ENCODE results near the gene TUT7.
"Not testable (repeated sequence)": the region's sequence is repeated elsewhere in the genome, so short reads cannot be mapped to it uniquely, and the experiment has no call there.

TUT7 gene

DNA sequence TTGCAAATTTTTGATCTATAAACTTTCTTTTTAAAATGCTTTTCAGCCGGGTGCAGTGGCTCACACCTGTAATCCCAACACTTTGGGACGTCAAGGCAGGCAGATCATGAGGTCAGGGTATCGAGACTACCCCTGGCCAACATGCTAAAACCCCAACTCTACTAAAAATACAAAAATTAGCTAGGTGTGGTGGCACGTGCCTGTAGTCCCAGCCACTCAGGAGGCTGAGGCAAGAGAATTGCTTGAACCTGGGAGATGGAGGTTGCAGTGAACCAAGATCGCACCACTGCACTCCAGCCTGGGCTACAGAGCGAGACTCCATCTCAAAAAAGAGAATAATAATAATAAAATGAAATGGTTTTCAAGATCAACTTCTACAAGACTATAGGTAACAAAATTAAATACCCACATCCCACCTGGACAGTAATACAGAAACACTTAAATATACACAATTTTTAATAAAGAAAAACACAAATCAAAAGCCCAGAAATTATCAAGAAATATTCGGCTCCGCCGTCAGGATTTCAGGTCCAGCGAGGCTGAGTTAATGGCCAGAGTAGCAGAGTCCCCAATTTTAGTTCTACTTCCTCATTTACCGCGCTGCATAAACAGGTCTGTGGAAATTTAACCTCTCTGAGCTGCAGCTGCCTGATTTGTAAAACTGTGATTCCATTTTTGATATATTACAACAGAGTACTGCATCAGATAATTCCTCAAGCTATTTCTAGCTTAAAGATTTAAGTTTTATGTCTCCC lies 4.0 kb downstream of the TUT7 start:
- DNase-seq (ENCODE audit: low spot score) = no peak

GRCh38 chr9:86349271-86349670 lies 4.9 kb downstream of the TUT7 start:
- DNase-seq (ENCODE audit: low spot score) = no peak

GRCh38 chr9:86347991-86348390 lies 6.2 kb downstream of the TUT7 start:
- DNase-seq (ENCODE audit: low spot score) = no peak

GRCh38 chr9:86344818-86345217 lies 9.4 kb downstream of the TUT7 start:
- DNase-seq (ENCODE audit: low spot score) = no peak

DNA sequence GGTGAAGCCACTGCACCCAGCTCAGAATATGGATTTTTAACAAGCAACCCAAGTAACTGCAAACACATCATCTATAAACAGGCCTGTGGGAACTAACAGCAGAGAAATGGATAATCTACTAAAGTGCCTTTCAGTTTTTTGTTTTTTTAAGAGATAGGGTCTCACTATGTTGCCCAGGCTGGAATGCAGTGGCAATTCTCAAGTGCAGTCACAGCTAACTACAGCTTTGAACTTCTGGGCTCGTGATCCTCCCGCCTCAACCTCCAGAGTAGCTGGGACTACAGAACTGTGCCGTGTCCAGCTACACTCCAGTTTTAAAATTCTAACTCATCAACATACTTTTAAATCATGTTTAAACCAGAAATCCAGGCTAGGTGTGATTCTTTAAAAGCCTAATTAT lies 11.9 kb downstream of the TUT7 start:
- no peak for DNase-seq (ENCODE audit: low spot score)

DNA sequence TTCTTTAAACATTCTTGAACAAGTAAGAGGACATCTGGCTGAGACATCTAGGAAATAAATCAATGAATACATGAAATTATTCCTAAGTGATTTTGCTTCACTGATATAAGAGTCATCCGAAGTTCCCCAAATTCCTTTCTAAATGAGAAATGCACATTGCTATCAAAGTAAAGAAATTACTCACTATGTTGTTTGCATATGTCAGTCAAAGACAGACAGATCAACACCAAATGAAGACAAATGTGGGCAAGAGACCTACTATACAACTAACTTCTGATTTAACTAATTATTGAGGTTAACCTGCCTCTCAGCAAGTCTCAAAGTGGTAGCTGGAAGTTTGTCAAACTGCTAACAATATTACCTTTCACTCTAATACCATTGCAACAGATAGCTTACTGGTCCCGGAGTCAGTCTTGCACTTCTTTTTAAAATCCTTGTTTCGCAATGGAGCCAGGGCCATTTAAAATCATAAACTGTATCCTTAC lies 13.2 kb downstream of the TUT7 start:
- DNase-seq (ENCODE audit: low spot score) = no peak

- no peak for DNase-seq (ENCODE audit: low spot score)
Observed at GRCh38 chr9:86340356-86341006, 13.7 kb downstream of the TUT7 start.

GRCh38 chr9:86337469-86338108 lies 16.6 kb downstream of the TUT7 start:
- peak; percentile 41 for DNase-seq (ENCODE audit: low spot score)

GRCh38 chr9:86336058-86336457 lies 18.2 kb downstream of the TUT7 start:
- no peak for DNase-seq (ENCODE audit: low spot score)

DNA sequence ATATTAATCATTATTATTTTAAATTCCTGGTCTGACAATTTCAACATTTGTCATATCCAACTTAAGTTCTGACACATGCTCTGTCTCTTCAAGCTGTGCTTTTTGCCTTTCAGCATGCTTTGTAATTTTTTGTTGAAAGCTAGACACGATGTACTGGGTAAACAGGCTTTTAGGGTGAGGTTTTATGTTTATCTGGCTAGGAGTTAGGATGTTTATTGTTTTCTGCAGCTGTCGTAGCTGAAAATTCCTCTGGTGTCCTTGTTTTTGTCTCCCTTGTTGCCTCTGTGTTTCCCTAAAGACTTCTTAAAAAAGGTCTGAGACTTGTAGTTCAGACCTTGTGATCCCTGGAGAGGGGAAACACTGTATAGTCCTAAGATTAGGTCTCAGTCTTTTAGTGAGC lies 20.6 kb downstream of the TUT7 start:
- no peak for DNase-seq (ENCODE audit: low spot score)

- DNase-seq (ENCODE audit: low spot score) = no peak
Observed at GRCh38 chr9:86330186-86330585, 24.0 kb downstream of the TUT7 start.

DNA sequence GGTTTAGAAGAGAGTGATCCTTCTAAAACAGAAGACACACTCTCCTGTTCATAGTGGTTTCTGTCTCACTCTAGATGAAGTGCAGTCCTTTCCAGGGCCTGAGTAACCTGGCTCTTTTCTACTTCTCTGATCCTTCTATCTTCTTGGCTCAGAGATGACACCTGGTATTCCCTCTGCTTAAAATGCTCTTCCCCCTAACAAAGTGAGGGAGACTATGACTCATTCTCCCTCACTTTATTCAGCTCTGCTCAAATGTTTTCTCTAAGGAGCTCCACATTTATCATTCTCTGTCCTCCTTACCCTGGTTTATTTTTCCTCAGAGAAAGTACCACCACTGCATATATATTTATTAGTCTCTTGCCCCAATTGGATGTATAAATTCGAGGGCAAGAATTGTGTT lies 24.6 kb downstream of the TUT7 start:
- no peak for DNase-seq (ENCODE audit: low spot score)

GRCh38 chr9:86328156-86328555 lies 26.1 kb downstream of the TUT7 start:
- no peak for DNase-seq (ENCODE audit: low spot score)

DNA sequence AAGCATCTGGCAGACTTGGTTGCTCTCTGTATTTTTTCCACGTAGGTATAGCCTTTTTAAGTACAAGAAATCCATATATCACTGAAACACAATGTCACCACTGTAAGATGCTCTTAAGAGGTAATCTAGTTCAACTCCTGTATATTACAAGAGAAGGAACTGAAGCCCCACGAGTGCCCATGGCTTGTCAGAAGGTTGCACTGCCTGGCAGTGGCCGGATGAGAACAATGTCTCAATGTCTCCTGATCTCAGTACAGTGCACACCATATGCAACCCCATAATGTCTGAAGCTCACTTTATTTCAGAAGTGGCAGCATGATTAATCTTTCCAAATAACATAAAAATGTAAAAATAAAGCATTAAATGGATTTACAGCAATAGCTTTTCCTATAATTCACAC lies 27.7 kb downstream of the TUT7 start:
- DNase-seq (ENCODE audit: low spot score) = no peak

DNA sequence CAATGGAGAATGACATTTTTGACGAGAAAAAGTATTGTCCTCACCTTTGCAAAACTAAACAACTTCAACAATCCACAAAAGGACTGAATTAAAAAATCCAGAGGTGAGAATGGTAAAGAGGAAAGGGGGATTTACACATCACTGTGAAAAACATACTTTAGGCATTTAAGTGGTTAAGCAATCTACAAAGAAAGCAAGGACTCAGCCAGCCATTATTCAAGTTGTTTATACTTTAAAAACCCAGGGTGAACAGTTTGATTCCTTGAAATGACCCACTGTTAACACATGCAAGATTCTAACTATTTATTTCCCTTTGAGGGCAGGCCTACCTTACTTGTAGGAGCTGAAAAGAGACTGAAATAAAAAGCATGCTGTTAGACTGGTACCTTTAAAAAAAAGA lies 29.3 kb downstream of the TUT7 start:
- DNase-seq (ENCODE audit: low spot score) = no peak

DNA sequence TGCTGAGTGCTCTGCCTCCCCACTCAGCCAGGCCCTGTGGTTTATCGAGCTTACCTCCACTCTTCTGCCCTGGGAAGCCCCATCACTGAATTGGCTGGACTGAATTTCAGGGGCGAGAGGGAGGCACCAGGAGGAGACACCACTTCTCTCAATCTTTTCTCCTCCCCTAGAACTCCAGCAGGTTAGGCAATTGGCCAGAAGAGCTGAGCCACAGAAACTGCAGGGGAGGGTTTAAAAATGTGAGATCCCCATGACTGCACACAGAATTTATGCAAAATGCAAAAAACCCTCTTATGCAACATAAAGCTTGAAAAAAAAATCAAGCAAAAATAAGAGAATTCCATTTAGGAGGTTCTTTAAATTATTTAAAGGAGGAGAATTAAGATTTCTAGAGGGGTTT lies 29.9 kb downstream of the TUT7 start:
- no peak for DNase-seq (ENCODE audit: low spot score)

DNA sequence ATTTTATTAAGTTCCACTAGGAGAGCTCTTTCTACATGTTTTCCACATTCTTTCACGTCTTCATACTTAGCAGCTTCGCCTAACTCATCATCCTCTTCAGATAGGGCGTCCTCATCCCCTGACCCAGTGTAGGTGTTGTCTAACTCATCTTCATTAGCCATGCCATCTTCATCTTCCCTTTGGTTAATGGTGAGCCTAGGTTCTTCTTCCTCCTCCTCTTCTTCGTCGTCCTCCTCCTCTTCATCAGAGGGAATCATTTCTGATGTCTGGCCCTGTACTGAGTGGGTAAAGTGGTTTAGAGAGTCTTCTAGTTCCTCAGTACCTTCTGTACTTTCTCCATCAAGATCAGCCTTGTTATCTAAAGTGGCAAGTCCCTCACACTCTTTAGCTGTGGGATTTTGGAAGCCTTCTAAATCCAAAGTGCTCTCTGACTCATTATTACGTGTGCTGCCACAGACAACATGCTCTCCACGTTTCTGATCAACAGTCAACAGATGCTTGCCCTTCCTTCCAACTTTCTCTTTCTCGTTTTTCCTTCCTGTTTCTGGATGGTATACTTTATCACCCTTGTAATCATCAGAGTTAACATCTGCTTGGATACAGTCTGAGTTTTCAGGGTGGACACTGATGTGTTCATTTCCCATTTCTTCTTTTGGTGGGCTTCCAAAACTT lies 31.1 kb downstream of the TUT7 start:
- DNase-seq (ENCODE audit: low spot score) = no peak

- no peak for DNase-seq (ENCODE audit: low spot score)
Observed at GRCh38 chr9:86321373-86321772, 32.8 kb downstream of the TUT7 start.

DNA sequence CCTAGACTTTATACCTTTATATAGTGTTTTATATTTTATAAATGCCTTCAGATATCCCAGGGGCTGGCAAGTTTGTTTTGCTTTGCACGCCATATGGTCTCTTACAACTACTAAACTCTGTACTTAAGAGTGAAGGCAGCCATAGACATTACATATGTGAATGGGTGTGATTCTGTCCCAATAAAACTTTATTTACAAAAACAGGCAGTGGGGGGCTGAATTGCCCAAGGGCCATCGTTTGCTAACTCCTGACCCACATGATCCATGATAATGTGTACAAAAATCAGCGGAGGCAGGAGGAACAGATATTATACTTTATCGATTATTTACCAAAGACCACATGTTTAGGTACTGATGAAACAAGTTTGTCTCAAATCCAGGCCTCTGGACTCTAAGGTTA lies 36.0 kb downstream of the TUT7 start:
- no peak for DNase-seq (ENCODE audit: low spot score)

DNA sequence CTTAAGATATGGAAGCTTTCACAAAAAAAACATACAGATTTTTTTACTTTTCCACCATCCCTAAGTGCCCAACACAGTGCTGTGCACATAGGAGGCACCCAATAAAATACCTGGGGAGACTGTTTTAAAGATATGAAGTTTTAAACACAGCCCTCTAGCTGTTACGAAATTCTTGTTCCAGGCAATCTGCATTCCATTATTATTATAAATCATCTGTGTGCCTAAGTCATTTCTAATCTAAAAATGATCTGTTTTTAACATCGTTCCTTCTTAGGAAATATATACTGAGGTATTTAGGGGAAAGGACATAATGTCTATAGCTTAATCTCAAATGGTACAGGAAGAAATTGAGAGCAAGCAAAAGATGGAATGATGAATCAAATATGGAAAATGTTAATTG lies 39.1 kb downstream of the TUT7 start:
- no peak for DNase-seq (ENCODE audit: low spot score)

DNA sequence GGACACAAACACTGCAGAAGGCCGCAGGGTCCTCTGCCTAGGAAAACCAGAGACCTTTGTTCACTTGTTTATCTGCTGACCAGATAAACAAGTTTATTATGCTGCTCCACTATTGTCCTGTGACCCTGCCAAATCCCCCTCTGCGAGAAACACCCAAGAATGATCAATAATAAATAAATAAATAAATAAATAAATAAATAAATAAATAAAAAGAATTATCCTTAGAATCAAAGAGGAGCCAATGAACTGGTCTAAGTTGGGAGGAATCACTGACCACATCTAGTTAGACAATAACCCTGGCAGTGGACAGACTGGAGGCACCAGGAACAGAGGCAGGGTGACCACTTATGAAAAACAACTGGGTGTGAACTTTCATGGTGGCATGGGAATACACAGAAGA lies 41.3 kb downstream of the TUT7 start:
- DNase-seq (ENCODE audit: low spot score) = not testable (repeated sequence)

- no peak for DNase-seq (ENCODE audit: low spot score)
Observed at GRCh38 chr9:86308687-86309086, 45.5 kb downstream of the TUT7 start.

- DNase-seq (ENCODE audit: low spot score) = no peak
Observed at GRCh38 chr9:86304236-86304730, 49.9 kb downstream of the TUT7 start.
